Memory B cell (primary cell): ENCODE measurements around the gene SLC27A3.
A peak's percentile ranks its signal among the peaks of the same experiment; 100 is the strongest.

Experiments
- ATAC-seq: fragments of 150-1000 bp; cut with Tn5 transposase; 2 replicates; pipeline ENCODE4 v1.10.0; 2021; ENCODE audit warnings: low read depth, mild to moderate bottlenecking, moderate library complexity
- DNase-seq, 2 donors: peaks; one replicate each; pipeline ENCODE4 v3.0.0; 2022; ENCODE audit warnings: low spot score in 2 of 2
- H3K27ac Mint-ChIP-seq: one replicate; pipeline ENCODE4 v1.8.0; 2022; ENCODE audit warnings: mild to moderate bottlenecking, moderate library complexity, mixed read lengths
- H3K27me3 Mint-ChIP-seq: one replicate; pipeline ENCODE4 v1.8.0; 2022; ENCODE audit warnings: mixed read lengths
- H3K36me3 Mint-ChIP-seq: one replicate; pipeline ENCODE4 v1.8.0; 2022; ENCODE audit warnings: mild to moderate bottlenecking, mixed read lengths
- H3K4me1 Mint-ChIP-seq: one replicate; pipeline ENCODE4 v1.8.0; 2022; ENCODE audit warnings: mixed read lengths
- H3K4me3 Mint-ChIP-seq: one replicate; pipeline ENCODE4 v1.8.0; 2022; ENCODE audit warnings: mild to moderate bottlenecking, moderate library complexity, mixed read lengths
- H3K9me3 Mint-ChIP-seq: one replicate; pipeline ENCODE4 v1.8.0; 2022; ENCODE audit warnings: mixed read lengths

SLC27A3 gene

GRCh38 chr1:153774780-153775457, at the start of gene SLC27A3:
Gene SLC27A3 (plus strand): TSS chr1:153775407. CDS start chr1:153775498, 91 bp downstream.
- DNase-seq (no peak), ATAC-seq (peak; percentile 18)
- H3K27me3 Mint-ChIP-seq, result no peaks in the 10 kb centered on the region
- peak within 1 kb of the TSS; percentile 67 for H3K27ac Mint-ChIP-seq
- peaks cover 19% of the 10 kb centered on the region for H3K4me1 Mint-ChIP-seq
- H3K9me3 Mint-ChIP-seq, result no peaks in the 10 kb centered on the region
- H3K36me3 Mint-ChIP-seq, result peaks cover 4% of the 10 kb centered on the region
- H3K4me3 Mint-ChIP-seq, result peak within 1 kb of the TSS; percentile 87

GRCh38 chr1:153727463-153728304, 47.5 kb upstream of the SLC27A3 start, which contains the start of gene INTS3:
Gene INTS3 (plus strand): TSS chr1:153728050. CDS start chr1:153728635, 585 bp downstream.
- peak within 1 kb of the TSS; percentile 96 for H3K27ac Mint-ChIP-seq
- H3K27me3 Mint-ChIP-seq, result no peaks in the 10 kb centered on the region
- H3K9me3 Mint-ChIP-seq, result no peaks in the 10 kb centered on the region
- ATAC-seq (peak; percentile 96), DNase-seq (peak; percentile 88 to 96)
- H3K4me3 Mint-ChIP-seq, result peak within 1 kb of the TSS; percentile 96
- H3K36me3 Mint-ChIP-seq, result peaks cover 7% of the 10 kb centered on the region
- peaks cover 12% of the 10 kb centered on the region for H3K4me1 Mint-ChIP-seq

GRCh38 chr1:153728305-153729066, 46.7 kb upstream of the SLC27A3 start:
- DNase-seq, result peak in 1 of 2 donors; percentile 21
- peaks cover 7% of the 10 kb centered on the region for H3K36me3 Mint-ChIP-seq
- H3K4me1 Mint-ChIP-seq, result peaks cover 12% of the 10 kb centered on the region
- H3K27ac Mint-ChIP-seq, result peak overlapping the region; percentile 96
- no peaks in the 10 kb centered on the region for H3K9me3 Mint-ChIP-seq
- peak overlapping the region; percentile 96 for H3K4me3 Mint-ChIP-seq
- no peaks in the 10 kb centered on the region for H3K27me3 Mint-ChIP-seq
- ATAC-seq, result no peak

- H3K4me1 Mint-ChIP-seq, result peaks cover 15% of the 10 kb centered on the region
- H3K9me3 Mint-ChIP-seq, result no peaks in the 10 kb centered on the region
- peaks cover 7% of the 10 kb centered on the region for H3K36me3 Mint-ChIP-seq
- ATAC-seq, result no peak
- DNase-seq, result no peak
- no peak overlapping the region for H3K4me3 Mint-ChIP-seq
- H3K27ac Mint-ChIP-seq, result peak overlapping the region; percentile 0
- no peaks in the 10 kb centered on the region for H3K27me3 Mint-ChIP-seq
These were observed 44.7 kb upstream of the SLC27A3 start for GRCh38 chr1:153730468-153730988.

- Mint-ChIP-seq H3K36me3 (peaks cover 10% of the 10 kb centered on the region), H3K27me3 (no peaks in the 10 kb centered on the region), H3K4me3 (no peak overlapping the region), H3K4me1 (peaks cover 10% of the 10 kb centered on the region), H3K27ac (no peak overlapping the region), H3K9me3 (no peaks in the 10 kb centered on the region)
- DNase-seq (no peak), ATAC-seq (no peak)
These were observed 41.2 kb upstream of the SLC27A3 start for GRCh38 chr1:153733970-153734369.

- ATAC-seq (no peak), DNase-seq (no peak)
- H3K27ac Mint-ChIP-seq, result no peak overlapping the region
- peaks cover 8% of the 10 kb centered on the region for H3K36me3 Mint-ChIP-seq
- H3K27me3 Mint-ChIP-seq, result no peaks in the 10 kb centered on the region
- no peak overlapping the region for H3K4me3 Mint-ChIP-seq
- H3K4me1 Mint-ChIP-seq, result peaks cover 6% of the 10 kb centered on the region
- no peaks in the 10 kb centered on the region for H3K9me3 Mint-ChIP-seq
These were observed 40.7 kb upstream of the SLC27A3 start for GRCh38 chr1:153734396-153735089.

- no peaks in the 10 kb centered on the region for H3K9me3 Mint-ChIP-seq
- H3K36me3 Mint-ChIP-seq, result peaks cover 8% of the 10 kb centered on the region
- ATAC-seq (no peak), DNase-seq (no peak)
- peaks cover 6% of the 10 kb centered on the region for H3K4me1 Mint-ChIP-seq
- no peaks in the 10 kb centered on the region for H3K27me3 Mint-ChIP-seq
- no peak overlapping the region for H3K27ac Mint-ChIP-seq
- no peak overlapping the region for H3K4me3 Mint-ChIP-seq
These were observed 40.2 kb upstream of the SLC27A3 start for GRCh38 chr1:153735090-153735420.

- Mint-ChIP-seq H3K4me3 (no peak overlapping the region), H3K27ac (peak overlapping the region; percentile 81), H3K4me1 (peaks cover 27% of the 10 kb centered on the region), H3K36me3 (peaks cover 24% of the 10 kb centered on the region), H3K27me3 (no peaks in the 10 kb centered on the region), H3K9me3 (no peaks in the 10 kb centered on the region)
- DNase-seq (no peak), ATAC-seq (no peak)
These were observed 33.2 kb upstream of the SLC27A3 start for GRCh38 chr1:153741986-153742385.

GRCh38 chr1:153742411-153743142, 32.6 kb upstream of the SLC27A3 start:
- Mint-ChIP-seq H3K27me3 (no peaks in the 10 kb centered on the region), H3K27ac (peak overlapping the region; percentile 81), H3K9me3 (no peaks in the 10 kb centered on the region), H3K4me3 (peak overlapping the region; percentile 29), H3K4me1 (peaks cover 27% of the 10 kb centered on the region), H3K36me3 (peaks cover 26% of the 10 kb centered on the region)
- peak in 1 of 2 donors; percentile 14 for DNase-seq
- ATAC-seq, result peak; percentile 81

- DNase-seq (no peak), ATAC-seq (no peak)
- H3K9me3 Mint-ChIP-seq, result no peaks in the 10 kb centered on the region
- peaks cover 33% of the 10 kb centered on the region for H3K4me1 Mint-ChIP-seq
- peaks cover 34% of the 10 kb centered on the region for H3K36me3 Mint-ChIP-seq
- H3K27ac Mint-ChIP-seq, result no peak overlapping the region
- H3K4me3 Mint-ChIP-seq, result no peak overlapping the region
- no peaks in the 10 kb centered on the region for H3K27me3 Mint-ChIP-seq
These were observed 29.8 kb upstream of the SLC27A3 start for GRCh38 chr1:153745417-153745816.

- no peak overlapping the region for H3K27ac Mint-ChIP-seq
- no peak for DNase-seq
These were observed 29.0 kb upstream of the SLC27A3 start for GRCh38 chr1:153746174-153746573.

GRCh38 chr1:153748903-153749302, 26.3 kb upstream of the SLC27A3 start:
- Mint-ChIP-seq H3K27me3 (no peaks in the 10 kb centered on the region), H3K4me3 (no peak overlapping the region), H3K27ac (no peak overlapping the region), H3K9me3 (no peaks in the 10 kb centered on the region), H3K4me1 (peaks cover 18% of the 10 kb centered on the region), H3K36me3 (peaks cover 36% of the 10 kb centered on the region)
- ATAC-seq, result no peak
- DNase-seq, result no peak

More at GRCh38 chr1:153746174-153746573, 29.0 kb upstream of the SLC27A3 start:
- no peak for ATAC-seq
- no peak overlapping the region for H3K4me3 Mint-ChIP-seq
- peaks cover 39% of the 10 kb centered on the region for H3K36me3 Mint-ChIP-seq
- H3K9me3 Mint-ChIP-seq, result no peaks in the 10 kb centered on the region
- peaks cover 38% of the 10 kb centered on the region for H3K4me1 Mint-ChIP-seq
- no peaks in the 10 kb centered on the region for H3K27me3 Mint-ChIP-seq
